Kidney epithelial cell (primary cell): ENCODE data around the gene DENND2A. TPM values are rescaled to one million over a fixed set of nuclear protein-coding genes. Genes with fewer than 3 reads are reported as not detected.

Experiments
- DNase-seq: peaks from one replicate; pipeline ENCODE4 v3.0.0-alpha.2; 2010; ENCODE audit warnings: low read depth
- H3K27me3 ChIP-seq: 2 replicates; pipeline ENCODE4 v1.6.0; 2011; ENCODE audit warnings: low read length; ENCODE audit not compliant: control insufficient read depth, insufficient read depth
- H3K36me3 ChIP-seq: 2 replicates; pipeline ENCODE4 v1.5.1; 2011; ENCODE audit warnings: low read length; ENCODE audit not compliant: control insufficient read depth, insufficient read depth
- H3K4me3 ChIP-seq: 2 replicates; pipeline ENCODE4 v1.5.1; 2011; ENCODE audit warnings: low read depth, mild to moderate bottlenecking, control low read depth, low read length
- total RNA-seq: library from RNA; depleted of rRNA; stranded (reverse); fragments of >200 nt; gene quantifications from 2 replicates; pipeline ENCODE4 v1.2.3, GENCODE V29; 2015
- TF ChIP-seq, protein P1 (sequence below): IDR thresholded peaks from 2 replicates; pipeline ENCODE4 v1.5.1; 2011; ENCODE audit warnings: mild to moderate bottlenecking, moderate library complexity, low read length, control low read depth, inconsistent platforms; ENCODE audit not compliant: insufficient read depth, poor library complexity, severe bottlenecking

Gene DENND2A
- total RNA-seq, 1 donor from 2014 or later = 14.8 TPM

GRCh38 chr7:140674899-140675701 lies 34.5 kb upstream of the DENND2A start:
- Histone ChIP-seq H3K27me3 (no peaks in the 10 kb centered on the region), H3K36me3 (peaks cover 1% of the 10 kb centered on the region), H3K4me3 (no peak overlapping the region)
- DNase-seq = no peak
- TF ChIP-seq, protein P1, sequence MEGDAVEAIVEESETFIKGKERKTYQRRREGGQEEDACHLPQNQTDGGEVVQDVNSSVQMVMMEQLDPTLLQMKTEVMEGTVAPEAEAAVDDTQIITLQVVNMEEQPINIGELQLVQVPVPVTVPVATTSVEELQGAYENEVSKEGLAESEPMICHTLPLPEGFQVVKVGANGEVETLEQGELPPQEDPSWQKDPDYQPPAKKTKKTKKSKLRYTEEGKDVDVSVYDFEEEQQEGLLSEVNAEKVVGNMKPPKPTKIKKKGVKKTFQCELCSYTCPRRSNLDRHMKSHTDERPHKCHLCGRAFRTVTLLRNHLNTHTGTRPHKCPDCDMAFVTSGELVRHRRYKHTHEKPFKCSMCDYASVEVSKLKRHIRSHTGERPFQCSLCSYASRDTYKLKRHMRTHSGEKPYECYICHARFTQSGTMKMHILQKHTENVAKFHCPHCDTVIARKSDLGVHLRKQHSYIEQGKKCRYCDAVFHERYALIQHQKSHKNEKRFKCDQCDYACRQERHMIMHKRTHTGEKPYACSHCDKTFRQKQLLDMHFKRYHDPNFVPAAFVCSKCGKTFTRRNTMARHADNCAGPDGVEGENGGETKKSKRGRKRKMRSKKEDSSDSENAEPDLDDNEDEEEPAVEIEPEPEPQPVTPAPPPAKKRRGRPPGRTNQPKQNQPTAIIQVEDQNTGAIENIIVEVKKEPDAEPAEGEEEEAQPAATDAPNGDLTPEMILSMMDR = peak; percentile 56

DNA sequence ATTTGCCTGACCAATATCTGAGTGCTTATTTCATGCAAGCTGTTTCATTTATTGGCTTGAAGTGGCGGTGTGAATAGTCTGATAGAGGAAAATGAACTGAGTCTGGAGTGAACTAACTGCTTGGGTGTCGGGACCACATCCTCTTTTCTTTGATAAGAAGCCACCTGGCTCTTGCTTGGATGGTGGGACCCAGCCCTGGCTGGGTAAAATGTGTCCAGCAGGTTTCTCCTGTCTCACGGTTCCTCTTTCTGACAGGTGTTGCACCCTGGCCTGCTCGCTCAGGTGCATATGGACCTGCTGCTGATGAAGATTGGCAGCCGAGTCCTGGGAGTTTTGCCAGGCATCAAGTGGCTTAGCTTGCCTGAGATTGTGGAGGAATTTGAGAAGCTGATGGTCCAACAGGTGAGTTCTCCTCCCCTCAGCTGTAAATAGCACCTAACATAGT lies 33.8 kb upstream of the DENND2A start:
- no peak for DNase-seq
- TF ChIP-seq, protein P1 = no peak
- H3K27me3 ChIP-seq = no peaks in the 10 kb centered on the region
- H3K36me3 ChIP-seq = peaks cover 1% of the 10 kb centered on the region
- no peak overlapping the region for H3K4me3 ChIP-seq

DNA sequence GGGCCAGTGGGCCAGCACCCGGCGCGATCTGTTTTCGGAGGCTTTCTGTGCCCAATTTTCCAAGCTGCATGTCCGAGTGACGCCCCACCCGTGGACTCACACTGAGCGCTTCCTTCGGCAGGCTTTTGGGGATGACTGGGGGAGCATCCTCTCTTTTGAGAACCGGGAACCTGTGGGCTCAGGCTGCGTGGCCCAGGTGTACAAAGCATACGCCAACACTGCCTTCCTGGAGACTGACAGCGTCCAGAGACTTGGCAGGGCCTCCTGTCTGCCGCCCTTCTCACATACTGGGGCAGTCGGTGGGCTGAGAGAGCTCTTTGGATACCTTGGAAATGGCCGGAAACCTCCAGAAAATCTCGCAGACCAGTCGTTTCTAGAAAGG lies 33.2 kb upstream of the DENND2A start:
- TF ChIP-seq, protein P1 = no peak
- no peaks in the 10 kb centered on the region for H3K27me3 ChIP-seq
- peaks cover 1% of the 10 kb centered on the region for H3K36me3 ChIP-seq
- DNase-seq = no peak
- H3K4me3 ChIP-seq = peak overlapping the region; percentile 47

GRCh38 chr7:140673063-140673773 lies 32.6 kb upstream of the DENND2A start:
- peaks cover 1% of the 10 kb centered on the region for H3K36me3 ChIP-seq
- TF ChIP-seq, protein P1 = no peak
- H3K4me3 ChIP-seq = peak overlapping the region; percentile 47
- DNase-seq = no peak
- no peaks in the 10 kb centered on the region for H3K27me3 ChIP-seq

GRCh38 chr7:140672382-140673062 lies 31.9 kb upstream of the DENND2A start, which contains the start of gene ADCK2:
TSS of gene ADCK2 (plus strand) at chr7:140672945. CDS start at chr7:140673331, 386 bp downstream.
- peak within 1 kb of the TSS; percentile 47 for H3K4me3 ChIP-seq
- no peaks in the 10 kb centered on the region for H3K36me3 ChIP-seq
- DNase-seq = no peak
- TF ChIP-seq, protein P1 = no peak
- no peaks in the 10 kb centered on the region for H3K27me3 ChIP-seq
